A549 (cell line): ENCODE data around the gene PPP6R1. TPM values are rescaled to one million over a fixed set of nuclear protein-coding genes. Genes with fewer than 3 reads are reported as not detected.

Experiments used
- ATAC-seq, 2 experiments: fragments of 200-7000 bp in 1 of 2; fragments of >200 bp in 1 of 2; cut with Nextera tagmentation in 1 of 2; cut with Tn5 transposase in 1 of 2; 3 replicates each; pipeline versions ENCODE4 v1.8.0 to v1.9.1; 2018 to 2020; ENCODE audit warnings: mild to moderate bottlenecking in 1 of 2, moderate library complexity in 1 of 2
- CTCF ChIA-PET: fragments of 300-600 bp; sonication (Branson Sonifier 250); formaldehyde crosslinking; extraction: SDS; loops from one replicate; lab custom pipeline; 2021; ENCODE audit warnings: antibody characterized with exemption, inconsistent platforms; lab: Yijun Ruan, JAX
- POLR2A ChIA-PET: fragments of 350-600 bp; formaldehyde crosslinking; extraction: SDS; loops from one replicate; lab custom pipeline; 2021; ENCODE audit warnings: antibody characterized with exemption, inconsistent platforms; lab: Yijun Ruan, JAX
- DNase-seq, 2 experiments: peaks; one replicate each; pipeline versions ENCODE4 v3.0.0 to v3.0.0-alpha.2; 2011 to 2016; ENCODE audit warnings: low read depth in 1 of 2, low spot score in 1 of 2
- FAIRE-seq: peaks from 2 replicates; lab custom pipeline; 2011; peaks lifted over from hg19 to GRCh38; lab: Jason Lieb, UNC
- H3K27ac ChIP-seq, 2 experiments: fragments of >200 bp; sonication (Bioruptor Twin); formaldehyde crosslinking; 3 replicates each; pipeline ENCODE4 v1.5.1; 2016 to 2017
- H3K4me1 ChIP-seq: fragments of >200 bp; sonication (Bioruptor Twin); formaldehyde crosslinking; 3 replicates; pipeline ENCODE4 v1.6.1; 2016
- H3K4me2 ChIP-seq: fragments of >200 bp; sonication (Bioruptor Twin); formaldehyde crosslinking; 3 replicates; pipeline ENCODE4 v1.6.1; 2016
- H3K4me3 ChIP-seq: fragments of >200 bp; sonication (Bioruptor Twin); formaldehyde crosslinking; 3 replicates; pipeline ENCODE4 v1.5.1; 2016
- H3K9me3 ChIP-seq: fragments of >200 bp; sonication (Bioruptor Twin); formaldehyde crosslinking; 3 replicates; pipeline ENCODE4 v1.6.1; 2016
- ATOH8 ChIP-seq: fragments of 250-450 bp; sonication (Bioruptor Pico); IDR thresholded peaks from 2 replicates; pipeline ENCODE4 v1.5.0; 2020; ENCODE audit warnings: low read depth, mild to moderate bottlenecking, moderate library complexity
- CBX2 ChIP-seq: fragments of 200-600 bp; sonication (generic); IDR thresholded peaks from 2 replicates; pipeline ENCODE4 v1.6.1; 2016; ENCODE audit warnings: low read depth, mild to moderate bottlenecking, borderline replicate concordance
- CHD2 ChIP-seq: fragments of 150-350 bp; IDR thresholded peaks from 2 replicates; pipeline ENCODE4 v1.6.1; 2014; ENCODE audit warnings: low read length; ENCODE audit not compliant: partially characterized antibody
- CHD4 ChIP-seq: fragments of 200-600 bp; sonication (generic); IDR thresholded peaks from 2 replicates; pipeline ENCODE4 v1.6.1; 2016; ENCODE audit warnings: antibody characterized with exemption, mild to moderate bottlenecking, borderline replicate concordance
- CTCF ChIP-seq: fragments of >200 bp; sonication (Bioruptor Twin); formaldehyde crosslinking; IDR thresholded peaks from 3 replicates; pipeline ENCODE4 v1.5.1; 2016
- EHMT2 ChIP-seq: fragments of 200-600 bp; sonication (generic); IDR thresholded peaks from 2 replicates; pipeline ENCODE4 v1.6.1; 2016; ENCODE audit warnings: antibody characterized with exemption, low read depth, mild to moderate bottlenecking, moderate library complexity
- ELK1 ChIP-seq: fragments of 150-350 bp; IDR thresholded peaks from 2 replicates; pipeline ENCODE4 v1.6.1; 2014; ENCODE audit warnings: low read depth, mild to moderate bottlenecking, low read length
- EP300 ChIP-seq, 2 experiments: fragments of >200 bp; sonication (Bioruptor Twin); formaldehyde crosslinking; IDR thresholded peaks; 2 replicates in 1 of 2; 3 replicates in 1 of 2; pipeline ENCODE4 v1.6.1; 2016 to 2017
- FOSB ChIP-seq: fragments of 250-450 bp; sonication (Bioruptor Pico); IDR thresholded peaks from 2 replicates; pipeline ENCODE4 v1.5.0; 2020; ENCODE audit warnings: mild to moderate bottlenecking, moderate library complexity
- FOXS1 ChIP-seq: fragments of 250-450 bp; sonication (Bioruptor Pico); IDR thresholded peaks from 2 replicates; pipeline ENCODE4 v1.5.0; 2020; ENCODE audit warnings: mild to moderate bottlenecking, moderate library complexity
- GATA3 ChIP-seq: IDR thresholded peaks from 2 replicates; pipeline ENCODE4 v1.6.1; 2012; ENCODE audit warnings: borderline replicate concordance
- HDAC2 ChIP-seq: fragments of 200-600 bp; sonication (generic); IDR thresholded peaks from 2 replicates; pipeline ENCODE4 v1.6.1; 2016
- HOXA7 ChIP-seq: fragments of 250-450 bp; sonication (Bioruptor Pico); IDR thresholded peaks from 2 replicates; pipeline ENCODE4 v1.5.0; 2020; ENCODE audit warnings: mild to moderate bottlenecking, moderate library complexity
- HOXB5 ChIP-seq: fragments of 250-450 bp; sonication (Bioruptor Pico); IDR thresholded peaks from 2 replicates; pipeline ENCODE4 v1.5.0; 2020; ENCODE audit warnings: mild to moderate bottlenecking, moderate library complexity
- JUNB ChIP-seq: fragments of >200 bp; sonication (Bioruptor Twin); formaldehyde crosslinking; IDR thresholded peaks from 2 replicates; pipeline ENCODE4 v1.6.1; 2016
- KDM1A ChIP-seq: fragments of 200-600 bp; sonication (generic); IDR thresholded peaks from 2 replicates; pipeline ENCODE4 v1.6.1; 2016; ENCODE audit warnings: low read depth, mild to moderate bottlenecking
- MAZ ChIP-seq: fragments of 150-350 bp; IDR thresholded peaks from 2 replicates; pipeline ENCODE4 v1.6.1; 2014; ENCODE audit warnings: antibody characterized with exemption, low read depth, low read length, borderline replicate concordance
- MYC ChIP-seq: IDR thresholded peaks from 2 replicates; pipeline ENCODE4 v1.6.1; 2012; ENCODE audit warnings: mild to moderate bottlenecking, inconsistent platforms, low read length, improper control_type of control experiment, borderline replicate concordance
- NPAS2 ChIP-seq: fragments of 250-450 bp; sonication (Bioruptor Pico); IDR thresholded peaks from 2 replicates; pipeline ENCODE4 v1.8.0; 2022; ENCODE audit warnings: mild to moderate bottlenecking, moderate library complexity, borderline replicate concordance
- POLR2A ChIP-seq: IDR thresholded peaks from 2 replicates; pipeline ENCODE4 v1.6.1; 2012; ENCODE audit warnings: mild to moderate bottlenecking, low read length
- REST ChIP-seq: fragments of 200-600 bp; sonication (generic); IDR thresholded peaks from 2 replicates; pipeline ENCODE4 v1.6.1; 2016; ENCODE audit warnings: antibody characterized with exemption, mild to moderate bottlenecking, moderate library complexity
- RFX5 ChIP-seq: fragments of 450-650 bp; IDR thresholded peaks from 2 replicates; pipeline ENCODE4 v1.7.1; 2014; ENCODE audit warnings: antibody characterized with exemption, mild to moderate bottlenecking, moderate library complexity
- RNF2 ChIP-seq: fragments of 200-600 bp; sonication (generic); IDR thresholded peaks from 2 replicates; pipeline ENCODE4 v1.6.1; 2016; ENCODE audit warnings: low read depth, mild to moderate bottlenecking, antibody characterized with exemption, moderate library complexity, borderline replicate concordance
- ZC3H11A ChIP-seq: fragments of 450-650 bp; IDR thresholded peaks from 2 replicates; pipeline ENCODE4 v1.6.1; 2014; ENCODE audit warnings: antibody characterized with exemption, mild to moderate bottlenecking
- ZFP36 ChIP-seq: fragments of 450-650 bp; IDR thresholded peaks from 2 replicates; pipeline ENCODE4 v1.6.1; 2014; ENCODE audit warnings: borderline replicate concordance; ENCODE audit not compliant: partially characterized antibody
- WGBS: methylation state at CpG from one replicate; pipeline ENCODE4 v1.1.6; 2017; ENCODE audit errors: missing lambda C conversion rate; 5-methylcytosine and 5-hydroxymethylcytosine counted together
- polyA plus RNA-seq, 4 experiments: library from polyadenylated mRNA; depleted of rRNA in 3 of 4; stranded (reverse); fragments of >200 nt; fragmentation: RNase III in 1 of 4; extraction: RNeasy Plus Mini Kit Qiagen cat#74134 plus additional on column Dnase treatment in 1 of 4; gene quantifications; 2 replicates in 3 of 4; 3 replicates in 1 of 4; pipeline ENCODE4 v1.2.3, GENCODE V29; 2011 to 2017

PPP6R1 gene
- polyA plus RNA-seq, 2 of the 4 experiments (the other 2 are of a cell fraction), result 42.9 to 78.0 TPM

GRCh38 chr19:55278391-55279135 is 19.7 kb upstream of the PPP6R1 start:
- no peak for DNase-seq
- H3K4me2 ChIP-seq, result peak overlapping the region; percentile 88
- peak overlapping the region in 1 of 2 experiments; percentile 92; a peak in 1 of 6 replicates for H3K27ac ChIP-seq
- 88% methylated on average over 13 of the region's 13 CpGs for WGBS
- ChIA-PET POLR2A (interaction anchor here (1.9 kb wide), 1 partner anchor 129 kb away, joined by 19 read pairs; the partner anchor contains the start of gene UBE2S), CTCF (interaction anchor here (0.6 to 7.9 kb wide), 13 partner anchors 10 to 140 kb away, joined by 3 to 44 read pairs (median 4); partner anchors contain the start of genes KMT5C, PPP6R1 and TMEM238)
- peaks cover 25% of the 10 kb centered on the region for H3K4me1 ChIP-seq
- no peak for FAIRE-seq
- TF ChIP-seq HOXB5, result no peak
- TF ChIP-seq CTCF, result no peak
- no peak for TF ChIP-seq ZFP36
- no peak for TF ChIP-seq GATA3
- no peak for TF ChIP-seq HDAC2
- no peak for TF ChIP-seq ATOH8 (CRISPR knock-in tag)
- no peak for TF ChIP-seq RFX5
- no peak for TF ChIP-seq JUNB
- TF ChIP-seq POLR2A, result no peak
- no peak for TF ChIP-seq ZC3H11A
- no peak for TF ChIP-seq FOSB (CRISPR knock-in tag)
- TF ChIP-seq ELK1, result no peak
- TF ChIP-seq, all 56 proteins: peak for 0
- no peaks in the 10 kb centered on the region for H3K9me3 ChIP-seq
- H3K4me3 ChIP-seq, result peak overlapping the region; percentile 75
- ATAC-seq, result no peak

- H3K4me1 ChIP-seq, result peaks cover 21% of the 10 kb centered on the region
- FAIRE-seq (no peak), DNase-seq (no peak), ATAC-seq (no peak)
- no peak overlapping the region for H3K4me2 ChIP-seq
- CTCF ChIA-PET, result interaction anchor here (1.1 to 7.9 kb wide), 12 partner anchors 9 to 136 kb away, joined by 3 to 44 read pairs (median 4); partner anchors contain the start of genes KMT5C, PPP6R1 and TMEM238
- no peak overlapping the region for H3K27ac ChIP-seq
- H3K9me3 ChIP-seq, result no peaks in the 10 kb centered on the region
- no peak overlapping the region for H3K4me3 ChIP-seq
- TF ChIP-seq REST (no peak), HOXA7 (CRISPR knock-in tag) (no peak), FOXS1 (CRISPR knock-in tag) (no peak), EHMT2 (no peak), MAZ (no peak), NPAS2 (CRISPR knock-in tag) (no peak), CBX2 (no peak), RNF2 (no peak), CHD4 (no peak), CHD2 (no peak), KDM1A (no peak), GATA3 (no peak), EP300 (IDR thresholded peaks at IDR 0.05) (no peak), MYC (no peak)
- POLR2A ChIA-PET, result no interaction called here
- 93% methylated on average over 17 of the region's 17 CpGs for WGBS
Measured at GRCh38 chr19:55277494-55277893, 18.7 kb upstream of the PPP6R1 start.
